Measurements from ENCODE around the gene FOXA2.

GRCh38 chr20:22557403-22558276 is 26.7 kb downstream of the FOXA2 start:
- TF ChIP-seq CTCF (IDR thresholded peaks at IDR 0.05), result no peak
- TF ChIP-seq POLR2A (IDR thresholded peaks at IDR 0.05), result no peak

Data from Peyer's patch (tissue), 4 donors.